HCT116 (cell line): ENCODE measurements around the gene DPP6. TPM values are rescaled to one million over a fixed set of nuclear protein-coding genes. Genes with fewer than 3 reads are reported as not detected.

Experiments used
- ATAC-seq: fragments of 200-7000 bp; cut with Tn5 transposase; 2 replicates; pipeline ENCODE4 v1.9.1; 2020; ENCODE audit warnings: mild to moderate bottlenecking, moderate library complexity
- BruUV-seq: library from RNA; stranded (reverse); fragments of 400-500 nt; replicated peaks from 2 replicates; lab custom pipeline; 2021; lab: Mats Ljungman, UMichigan
- CTCF ChIA-PET: fragments of 300-600 bp; sonication (Branson Sonifier 250); formaldehyde crosslinking; loops from one replicate; lab custom pipeline; 2021; ENCODE audit warnings: antibody characterized with exemption; lab: Charles Lee
- POLR2A ChIA-PET: fragments of 300-600, 350-600 bp; sonication (Branson Sonifier 250); formaldehyde crosslinking; loops from one replicate; lab custom pipeline; 2021; ENCODE audit warnings: antibody characterized with exemption; lab: Charles Lee
- RAD21 ChIA-PET, 2 experiments: fragments of 300-600 bp; sonication (Branson Sonifier 250); formaldehyde crosslinking; loops; one replicate each; lab custom pipeline; 2023; ENCODE audit warnings: low total read pairs in 2 of 2; ENCODE audit not compliant: uncharacterized antibody in 2 of 2, unreplicated experiment in 2 of 2, low non-redundant PET in 1 of 2; lab: Charles Lee
- DNase-seq: peaks from one replicate; pipeline ENCODE4 v3.0.0-alpha.2; 2010; ENCODE audit warnings: low read depth, low spot score
- H2AFZ ChIP-seq: fragments of 200-600 bp; shearing (Covaris generic), sonication (generic); 2 replicates; pipeline ENCODE4 v1.6.1; 2017; ENCODE audit warnings: low read depth, mixed run types, mixed read lengths, antibody characterized with exemption, low read length; ENCODE audit not compliant: poor library complexity, severe bottlenecking
- H3K27ac ChIP-seq: 2 replicates; pipeline ENCODE4 v1.5.1; 2012; ENCODE audit warnings: low read depth, low read length
- H3K27me3 ChIP-seq: fragments of 200-600 bp; sonication (generic); 2 replicates; pipeline ENCODE4 v1.6.1; 2016; ENCODE audit warnings: mixed run types, low read length, mixed read lengths; ENCODE audit not compliant: insufficient read depth
- H3K36me3 ChIP-seq, 2 experiments: fragments of 200-500 bp in 1 of 2; fragments of 200-600 bp in 1 of 2; sonication (Bioruptor generic) in 1 of 2; sonication (generic) in 1 of 2; 2 replicates each; pipeline versions ENCODE4 v1.5.1 to v1.6.1; 2014 to 2016; ENCODE audit warnings: low read length in 2 of 2, inconsistent platforms in 1 of 2, mixed read lengths in 1 of 2, mixed run types in 1 of 2; ENCODE audit not compliant: insufficient read depth in 2 of 2, control insufficient read depth in 1 of 2
- H3K4me1 ChIP-seq, 2 experiments: fragments of 200-600 bp in 1 of 2; sonication (generic) in 1 of 2; 2 replicates each; pipeline versions ENCODE4 v1.5.1 to v1.6.1; 2012 to 2017; ENCODE audit warnings: low read length in 2 of 2, inconsistent platforms in 1 of 2, mild to moderate bottlenecking in 1 of 2, mixed read lengths in 1 of 2, mixed run types in 1 of 2, moderate library complexity in 1 of 2; ENCODE audit not compliant: insufficient read depth in 2 of 2, control insufficient read depth in 1 of 2
- H3K4me2 ChIP-seq: fragments of 200-600 bp; sonication (generic); 2 replicates; pipeline ENCODE4 v1.6.1; 2017; ENCODE audit warnings: mixed run types, low read length, mixed read lengths
- H3K4me3 ChIP-seq, 2 experiments: fragments of 200-600 bp in 1 of 2; sonication (generic) in 1 of 2; replicated peaks in 1 of 2; 2 replicates each; pipeline ENCODE4 v1.5.1; 2011 to 2016; ENCODE audit warnings: low read length in 2 of 2, control low read depth in 1 of 2, low read depth in 1 of 2, mild to moderate bottlenecking in 1 of 2, mixed read lengths in 1 of 2, mixed run types in 1 of 2
- H3K79me2 ChIP-seq: fragments of 200-600 bp; sonication (generic); 2 replicates; pipeline ENCODE4 v1.6.1; 2017; ENCODE audit warnings: mild to moderate bottlenecking, mixed run types, low read length, moderate library complexity, mixed read lengths; ENCODE audit not compliant: insufficient read depth
- H3K9ac ChIP-seq: fragments of 200-600 bp; sonication (generic); 2 replicates; pipeline ENCODE4 v1.6.1; 2016; ENCODE audit warnings: low read length, mixed read lengths
- H3K9me2 ChIP-seq: fragments of 200-600 bp; sonication (generic), shearing (Covaris generic); 2 replicates; pipeline ENCODE4 v1.6.1; 2017; ENCODE audit warnings: mixed run types, mild to moderate bottlenecking, moderate library complexity; ENCODE audit not compliant: insufficient read depth
- H3K9me3 ChIP-seq, 2 experiments: fragments of 200-500 bp in 1 of 2; fragments of 200-600 bp in 1 of 2; sonication (Bioruptor generic) in 1 of 2; sonication (generic) in 1 of 2; 2 replicates each; pipeline ENCODE4 v1.6.1; 2014 to 2017; ENCODE audit warnings: low read length in 2 of 2, mixed read lengths in 2 of 2, inconsistent platforms in 1 of 2, low read depth in 1 of 2, mild to moderate bottlenecking in 1 of 2, mixed run types in 1 of 2, moderate library complexity in 1 of 2; ENCODE audit not compliant: control insufficient read depth in 1 of 2, insufficient read depth in 1 of 2
- H4K20me1 ChIP-seq: fragments of 200-600 bp; sonication (generic), shearing (Covaris generic); 2 replicates; pipeline ENCODE4 v1.6.1; 2017; ENCODE audit warnings: mixed run types, mild to moderate bottlenecking, moderate library complexity; ENCODE audit not compliant: insufficient read depth
- CBX3 ChIP-seq: IDR thresholded peaks from 2 replicates; pipeline ENCODE4 v1.6.1; 2012; ENCODE audit warnings: low read depth
- CEBPB ChIP-seq: IDR thresholded peaks from 2 replicates; pipeline ENCODE4 v1.6.1; 2012; ENCODE audit warnings: low read depth
- EGR1 ChIP-seq: IDR thresholded peaks from 2 replicates; pipeline ENCODE4 v1.6.1; 2012; ENCODE audit warnings: low read depth
- EZH2phosphoT487 ChIP-seq: fragments of 200-600 bp; IDR thresholded peaks from 2 replicates; pipeline ENCODE4 v1.6.1; 2018; ENCODE audit warnings: antibody characterized with exemption, borderline replicate concordance
- FOSL1 ChIP-seq: IDR thresholded peaks from 2 replicates; pipeline ENCODE4 v1.6.1; 2012; ENCODE audit warnings: low read depth
- JUND ChIP-seq: IDR thresholded peaks from 2 replicates; pipeline ENCODE4 v1.6.1; 2012
- POLR2A ChIP-seq: IDR thresholded peaks from 2 replicates; pipeline ENCODE4 v1.7.0; 2011; ENCODE audit warnings: borderline replicate concordance; ENCODE audit not compliant: insufficient read depth, insufficient read length; ENCODE audit errors: extremely low read depth
- POLR2AphosphoS5 ChIP-seq: IDR thresholded peaks from 2 replicates; pipeline ENCODE4 v1.6.1; 2011; ENCODE audit warnings: mild to moderate bottlenecking, low read depth, low read length, moderate library complexity
- RAD21 ChIP-seq: IDR thresholded peaks from 2 replicates; pipeline ENCODE4 v1.6.1; 2012; ENCODE audit warnings: low read depth, mild to moderate bottlenecking
- SP1 ChIP-seq: IDR thresholded peaks from 2 replicates; pipeline ENCODE4 v1.6.1; 2012; ENCODE audit warnings: low read depth
- SRF ChIP-seq: IDR thresholded peaks from 2 replicates; pipeline ENCODE4 v1.6.1; 2012; ENCODE audit warnings: low read depth
- TCF7L2 ChIP-seq: IDR thresholded peaks from 2 replicates; pipeline ENCODE4 v1.7.0; 2011; ENCODE audit warnings: borderline replicate concordance, inconsistent platforms; ENCODE audit not compliant: insufficient read depth, insufficient read length; ENCODE audit errors: extremely low read depth
- YY1 ChIP-seq: IDR thresholded peaks from 2 replicates; pipeline ENCODE4 v1.6.1; 2011; ENCODE audit warnings: low read length, low read depth, moderate library complexity, mild to moderate bottlenecking; ENCODE audit not compliant: insufficient replicate concordance; ENCODE audit errors: extremely low read depth
- ZFX ChIP-seq: fragments of 450-650 bp; IDR thresholded peaks from 2 replicates; pipeline ENCODE4 v1.6.1; 2017
- ZNF274 ChIP-seq: fragments of 200-500 bp; sonication (Bioruptor generic); IDR thresholded peaks from 2 replicates; pipeline ENCODE4 v1.6.1; 2014; ENCODE audit warnings: mild to moderate bottlenecking, low read depth, low read length, inconsistent platforms
- intact Hi-C: fragments of 100-400 bp; cut with micrococcal nuclease; formaldehyde crosslinking; loops from 2 replicates; pipeline ENCODE4 v1.10.0; 2022
- total RNA-seq: library from RNA; stranded (reverse); gene quantifications from one replicate; pipeline ENCODE4 v1.2.1, GENCODE V29; 2021; ENCODE audit not compliant: unreplicated experiment
- TF ChIP-seq, protein P1 (sequence below): IDR thresholded peaks from 2 replicates; pipeline ENCODE4 v1.6.1; 2011; ENCODE audit warnings: mild to moderate bottlenecking, low read length, moderate library complexity; ENCODE audit not compliant: insufficient replicate concordance; ENCODE audit errors: extremely low read depth
- TF ChIP-seq, protein P2 (sequence below): IDR thresholded peaks from 2 replicates; pipeline ENCODE4 v1.6.1; 2012; ENCODE audit warnings: low read depth

The DPP6 gene
- total RNA-seq, 1 experiment from 2014 or later = not detected

GRCh38 chr7:154652564-154652963, 600.4 kb downstream of the DPP6 start:
- no peak for DNase-seq
- Histone ChIP-seq H3K9ac (no peak overlapping the region), H3K4me2 (no peak overlapping the region), H3K27me3 (no peaks in the 10 kb centered on the region), H3K36me3 (no peaks in the 10 kb centered on the region; a peak in 1 of 4 replicates), H3K9me2 (no peaks in the 10 kb centered on the region), H3K4me3 (no peak overlapping the region), H2AFZ (no peak overlapping the region)
- no TSS peak for BruUV-seq
- CTCF ChIA-PET = no interaction called here
- intact Hi-C loops = no loop called here
- TF ChIP-seq YY1 (no peak), JUND (no peak), CBX3 (no peak), SP1 (no peak)
- TF ChIP-seq, protein P1, sequence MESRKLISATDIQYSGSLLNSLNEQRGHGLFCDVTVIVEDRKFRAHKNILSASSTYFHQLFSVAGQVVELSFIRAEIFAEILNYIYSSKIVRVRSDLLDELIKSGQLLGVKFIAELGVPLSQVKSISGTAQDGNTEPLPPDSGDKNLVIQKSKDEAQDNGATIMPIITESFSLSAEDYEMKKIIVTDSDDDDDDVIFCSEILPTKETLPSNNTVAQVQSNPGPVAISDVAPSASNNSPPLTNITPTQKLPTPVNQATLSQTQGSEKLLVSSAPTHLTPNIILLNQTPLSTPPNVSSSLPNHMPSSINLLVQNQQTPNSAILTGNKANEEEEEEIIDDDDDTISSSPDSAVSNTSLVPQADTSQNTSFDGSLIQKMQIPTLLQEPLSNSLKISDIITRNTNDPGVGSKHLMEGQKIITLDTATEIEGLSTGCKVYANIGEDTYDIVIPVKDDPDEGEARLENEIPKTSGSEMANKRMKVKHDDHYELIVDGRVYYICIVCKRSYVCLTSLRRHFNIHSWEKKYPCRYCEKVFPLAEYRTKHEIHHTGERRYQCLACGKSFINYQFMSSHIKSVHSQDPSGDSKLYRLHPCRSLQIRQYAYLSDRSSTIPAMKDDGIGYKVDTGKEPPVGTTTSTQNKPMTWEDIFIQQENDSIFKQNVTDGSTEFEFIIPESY = no peak
- TF ChIP-seq, all 23 proteins: peak for 0
- no peaks in the 10 kb centered on the region for H3K79me2 ChIP-seq
- POLR2A ChIA-PET = no interaction called here
- no peaks in the 10 kb centered on the region for H4K20me1 ChIP-seq
- RAD21 ChIA-PET = no interaction called here
- H3K4me1 ChIP-seq = no peaks in the 10 kb centered on the region
- H3K9me3 ChIP-seq = no peaks in the 10 kb centered on the region; a peak in 1 of 4 replicates
- H3K27ac ChIP-seq = no peak overlapping the region
- no peak for ATAC-seq

DNA sequence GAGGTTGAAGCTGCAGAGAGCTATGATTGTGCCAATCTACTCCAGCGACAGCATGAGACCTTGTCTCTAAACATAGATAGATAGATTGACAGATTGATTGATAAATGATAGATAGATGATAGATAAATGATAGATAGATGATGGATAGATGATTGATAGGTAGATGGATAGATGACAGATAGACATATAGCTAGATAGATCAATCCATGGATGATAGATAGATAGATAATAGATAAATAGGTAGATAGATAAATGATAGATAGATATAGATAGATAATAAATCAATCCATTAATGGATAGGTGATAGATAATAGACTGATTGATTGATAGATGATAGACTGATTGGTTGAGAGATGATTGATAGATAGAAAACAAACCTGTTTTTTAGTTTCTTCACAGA, 601.1 kb downstream of the DPP6 start:
- no peaks in the 10 kb centered on the region; a peak in 1 of 4 replicates for H3K9me3 ChIP-seq
- intact Hi-C loops = no loop called here
- H3K9ac ChIP-seq = no peak overlapping the region
- DNase-seq (no peak), ATAC-seq (no peak)
- H3K36me3 ChIP-seq = no peaks in the 10 kb centered on the region; a peak in 1 of 4 replicates
- H3K79me2 ChIP-seq = no peaks in the 10 kb centered on the region
- no peak overlapping the region for H3K4me2 ChIP-seq
- RAD21 ChIA-PET = no interaction called here
- no peaks in the 10 kb centered on the region for H3K9me2 ChIP-seq
- no peak overlapping the region for H2AFZ ChIP-seq
- H3K27ac ChIP-seq = no peak overlapping the region
- no peak overlapping the region for H3K4me3 ChIP-seq
- H3K27me3 ChIP-seq = no peaks in the 10 kb centered on the region
- POLR2A ChIA-PET = no interaction called here
- BruUV-seq = no TSS peak
- no peaks in the 10 kb centered on the region for H3K4me1 ChIP-seq
- CTCF ChIA-PET = no interaction called here
- H4K20me1 ChIP-seq = no peaks in the 10 kb centered on the region
- TF ChIP-seq CEBPB = no peak
- no peak for TF ChIP-seq POLR2AphosphoS5
- no peak for TF ChIP-seq ZNF274
- no peak for TF ChIP-seq ZFX
- no peak for TF ChIP-seq EGR1
- no peak for TF ChIP-seq SP1
- no peak for TF ChIP-seq CBX3
- TF ChIP-seq, protein P2, sequence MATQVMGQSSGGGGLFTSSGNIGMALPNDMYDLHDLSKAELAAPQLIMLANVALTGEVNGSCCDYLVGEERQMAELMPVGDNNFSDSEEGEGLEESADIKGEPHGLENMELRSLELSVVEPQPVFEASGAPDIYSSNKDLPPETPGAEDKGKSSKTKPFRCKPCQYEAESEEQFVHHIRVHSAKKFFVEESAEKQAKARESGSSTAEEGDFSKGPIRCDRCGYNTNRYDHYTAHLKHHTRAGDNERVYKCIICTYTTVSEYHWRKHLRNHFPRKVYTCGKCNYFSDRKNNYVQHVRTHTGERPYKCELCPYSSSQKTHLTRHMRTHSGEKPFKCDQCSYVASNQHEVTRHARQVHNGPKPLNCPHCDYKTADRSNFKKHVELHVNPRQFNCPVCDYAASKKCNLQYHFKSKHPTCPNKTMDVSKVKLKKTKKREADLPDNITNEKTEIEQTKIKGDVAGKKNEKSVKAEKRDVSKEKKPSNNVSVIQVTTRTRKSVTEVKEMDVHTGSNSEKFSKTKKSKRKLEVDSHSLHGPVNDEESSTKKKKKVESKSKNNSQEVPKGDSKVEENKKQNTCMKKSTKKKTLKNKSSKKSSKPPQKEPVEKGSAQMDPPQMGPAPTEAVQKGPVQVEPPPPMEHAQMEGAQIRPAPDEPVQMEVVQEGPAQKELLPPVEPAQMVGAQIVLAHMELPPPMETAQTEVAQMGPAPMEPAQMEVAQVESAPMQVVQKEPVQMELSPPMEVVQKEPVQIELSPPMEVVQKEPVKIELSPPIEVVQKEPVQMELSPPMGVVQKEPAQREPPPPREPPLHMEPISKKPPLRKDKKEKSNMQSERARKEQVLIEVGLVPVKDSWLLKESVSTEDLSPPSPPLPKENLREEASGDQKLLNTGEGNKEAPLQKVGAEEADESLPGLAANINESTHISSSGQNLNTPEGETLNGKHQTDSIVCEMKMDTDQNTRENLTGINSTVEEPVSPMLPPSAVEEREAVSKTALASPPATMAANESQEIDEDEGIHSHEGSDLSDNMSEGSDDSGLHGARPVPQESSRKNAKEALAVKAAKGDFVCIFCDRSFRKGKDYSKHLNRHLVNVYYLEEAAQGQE = no peak
- TF ChIP-seq EZH2phosphoT487 = no peak
- no peak for TF ChIP-seq POLR2A
- no peak for TF ChIP-seq RAD21
- TF ChIP-seq SRF = no peak
- no peak for TF ChIP-seq FOSL1
- no peak for TF ChIP-seq TCF7L2
- TF ChIP-seq JUND = no peak
